SH-SY5Y (cell line): Measurements from ENCODE around the gene PER2.

ENCODE experiments used
- GATA2 ChIP-seq: IDR thresholded peaks from 2 replicates; pipeline ENCODE4 v1.6.1; 2011; ENCODE audit warnings: mild to moderate bottlenecking, low read depth, low read length
- GATA3 ChIP-seq: IDR thresholded peaks from 2 replicates; pipeline ENCODE4 v1.6.1; 2011; ENCODE audit warnings: low read depth, mild to moderate bottlenecking, low read length, moderate library complexity

Gene PER2

GRCh38 chr2:238255151-238255551, 33.3 kb downstream of the PER2 start:
- TF ChIP-seq GATA2 (no peak), GATA3 (no peak)

GRCh38 chr2:238254095-238254723, 34.2 kb downstream of the PER2 start:
- TF ChIP-seq GATA2 = no peak
- no peak for TF ChIP-seq GATA3

DNA sequence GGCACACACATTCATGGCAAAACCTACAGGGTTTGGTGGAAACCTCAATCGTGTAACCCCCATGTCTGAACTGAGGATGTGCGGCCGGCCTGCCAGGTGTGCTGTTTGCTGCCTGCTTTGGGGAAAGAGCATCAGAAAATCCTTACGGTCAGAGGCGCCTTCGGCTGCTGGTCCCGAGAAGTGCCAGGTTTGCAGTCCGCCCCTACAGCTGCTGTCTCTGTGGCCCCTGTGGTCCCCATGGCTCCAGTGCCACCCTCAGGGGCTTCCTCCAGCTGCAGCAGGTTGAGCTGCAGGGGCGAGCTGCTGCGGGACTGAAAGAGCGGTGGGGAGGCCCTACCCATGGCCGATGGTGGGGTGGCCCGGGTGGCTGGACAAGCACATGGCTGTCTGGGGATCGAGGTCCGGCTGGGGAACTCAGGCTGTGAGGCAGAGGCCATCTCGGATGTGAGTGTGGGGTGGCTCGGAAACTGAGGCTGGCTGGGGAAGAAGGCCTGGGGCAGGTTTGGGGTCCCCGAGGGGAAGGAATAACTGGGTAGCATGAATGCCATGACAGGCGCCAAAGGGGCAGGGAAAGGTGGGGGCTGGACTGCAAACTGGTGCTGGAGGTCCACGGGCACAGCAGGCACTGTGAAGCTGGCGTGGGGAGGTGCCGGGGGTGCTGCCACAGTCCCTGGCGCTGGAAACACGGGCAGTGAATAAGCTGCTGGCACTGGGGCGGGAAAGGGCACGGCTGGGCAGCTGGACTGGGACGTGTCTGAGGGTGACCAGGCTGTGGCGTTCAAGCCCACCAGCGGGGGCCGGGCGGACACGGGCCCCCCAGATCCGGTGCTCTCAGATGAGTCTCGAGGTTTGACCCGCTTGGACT, 35.4 kb downstream of the PER2 start:
- TF ChIP-seq GATA2 = no peak
- TF ChIP-seq GATA3 = no peak

DNA sequence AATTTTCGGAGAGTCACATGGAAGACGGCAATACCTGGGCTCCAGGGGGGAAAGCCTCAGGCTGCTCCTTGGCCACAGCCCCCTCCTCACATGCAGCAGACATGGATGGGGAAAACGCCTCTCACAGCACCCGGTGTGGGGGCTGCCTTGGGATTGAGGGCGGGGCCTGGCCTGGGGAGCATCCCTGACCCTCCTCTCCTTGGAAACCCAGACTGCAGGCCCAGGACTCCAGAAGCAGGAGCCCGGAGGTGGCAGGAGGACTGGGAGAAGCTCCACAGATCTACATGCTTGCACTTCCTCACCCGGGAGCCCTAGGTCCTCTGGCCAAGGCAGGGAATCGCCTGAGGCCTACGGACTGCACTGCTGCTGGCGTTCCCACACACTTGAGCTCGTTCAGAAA, 36.4 kb downstream of the PER2 start:
- TF ChIP-seq GATA2 (no peak), GATA3 (no peak)

DNA sequence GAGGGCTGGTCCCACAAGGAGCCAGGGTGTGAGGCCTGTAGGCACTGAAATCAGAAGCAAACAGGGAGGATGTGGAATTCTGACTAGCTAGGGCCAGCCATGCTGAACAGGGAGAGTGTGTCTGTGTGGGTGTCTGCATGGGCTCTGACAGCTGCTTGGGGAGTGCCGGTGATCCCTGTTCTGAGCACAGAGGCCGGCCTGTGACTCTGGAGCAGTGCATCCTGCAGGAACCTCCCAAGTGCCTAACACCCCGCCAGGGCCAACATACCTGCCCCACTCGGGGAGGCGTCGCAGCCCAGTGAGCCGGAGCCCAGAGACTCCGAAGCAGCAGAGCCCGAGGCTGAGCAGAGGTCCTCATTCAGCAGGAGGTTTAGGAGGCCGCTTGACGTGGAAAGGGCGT, 37.1 kb downstream of the PER2 start:
- TF ChIP-seq GATA3 (no peak), GATA2 (no peak)

- TF ChIP-seq GATA3 (no peak), GATA2 (no peak)
Measured at GRCh38 chr2:238250896-238251295, 37.5 kb downstream of the PER2 start.

DNA sequence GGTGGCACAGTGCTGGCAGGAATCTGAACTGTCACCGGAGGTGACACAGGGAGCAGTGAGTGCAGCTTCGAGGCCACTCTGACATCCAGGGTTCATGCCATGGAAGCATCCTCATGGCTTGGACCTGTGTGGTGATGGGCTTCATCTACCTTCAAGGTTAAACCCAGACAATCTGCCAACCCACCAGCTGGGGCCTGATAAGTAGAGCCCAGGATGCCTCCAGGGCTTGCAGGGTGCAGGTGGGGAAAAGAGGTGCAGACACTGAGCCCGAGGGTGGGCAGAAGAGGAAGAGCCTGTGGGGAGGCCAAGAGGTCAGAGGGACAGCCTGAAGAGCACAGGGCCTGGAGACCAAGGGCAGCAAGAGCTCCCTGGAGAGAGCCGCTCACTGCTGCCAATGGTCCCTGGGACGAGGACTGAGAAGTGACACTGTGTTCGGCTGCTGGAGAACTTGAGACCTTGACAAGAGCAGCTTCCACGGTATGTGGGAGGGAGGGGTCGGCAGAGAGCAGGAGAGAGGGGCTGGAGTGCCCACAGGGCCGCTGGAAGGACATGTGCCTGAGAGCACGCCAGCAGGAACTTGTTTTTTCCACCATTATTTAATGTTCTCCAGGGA, 40.5 kb downstream of the PER2 start:
- TF ChIP-seq GATA2 (no peak), GATA3 (no peak)

DNA sequence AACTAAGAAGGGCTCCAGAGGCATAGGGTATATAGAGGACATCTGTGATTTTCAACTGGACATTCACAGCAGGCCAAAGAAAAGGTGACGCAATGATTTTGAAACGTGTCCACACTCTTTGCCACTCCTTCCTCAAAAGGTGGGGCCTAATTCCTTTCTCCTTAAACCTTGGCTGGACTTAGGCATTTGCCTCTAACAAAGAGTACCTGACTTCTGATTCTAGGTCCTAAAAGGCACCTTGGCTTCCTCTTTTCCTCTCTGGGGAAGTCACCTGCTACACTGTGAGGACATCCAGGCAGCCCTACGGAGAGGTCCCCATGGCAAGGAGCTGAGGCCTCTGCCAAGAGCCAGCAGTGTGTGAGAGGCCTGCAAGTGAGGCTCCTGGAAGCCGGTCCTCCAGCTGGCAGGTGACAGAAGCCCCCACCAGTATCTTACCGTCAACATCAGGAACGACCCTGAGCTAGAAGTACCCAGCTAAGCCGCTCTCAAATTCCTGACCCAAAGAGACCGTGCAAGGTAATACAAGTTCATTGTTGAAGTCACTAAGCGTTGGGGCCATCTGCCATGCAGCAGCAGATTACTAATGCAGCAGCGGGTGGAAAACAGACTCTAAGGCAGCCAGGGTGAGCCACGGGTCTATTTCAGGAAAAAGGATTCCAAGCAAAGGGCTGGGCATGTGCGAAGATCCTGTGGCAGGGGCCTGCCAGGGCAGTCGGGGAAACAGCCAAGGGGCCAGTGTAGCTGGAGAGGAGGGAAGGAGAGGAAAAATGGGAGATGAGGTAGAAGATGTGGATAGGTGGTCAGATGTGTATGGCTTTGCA, 41.2 kb downstream of the PER2 start:
- TF ChIP-seq GATA3 (no peak), GATA2 (no peak)

GRCh38 chr2:238244151-238244550, 44.3 kb downstream of the PER2 start:
- no peak for TF ChIP-seq GATA3
- no peak for TF ChIP-seq GATA2

DNA sequence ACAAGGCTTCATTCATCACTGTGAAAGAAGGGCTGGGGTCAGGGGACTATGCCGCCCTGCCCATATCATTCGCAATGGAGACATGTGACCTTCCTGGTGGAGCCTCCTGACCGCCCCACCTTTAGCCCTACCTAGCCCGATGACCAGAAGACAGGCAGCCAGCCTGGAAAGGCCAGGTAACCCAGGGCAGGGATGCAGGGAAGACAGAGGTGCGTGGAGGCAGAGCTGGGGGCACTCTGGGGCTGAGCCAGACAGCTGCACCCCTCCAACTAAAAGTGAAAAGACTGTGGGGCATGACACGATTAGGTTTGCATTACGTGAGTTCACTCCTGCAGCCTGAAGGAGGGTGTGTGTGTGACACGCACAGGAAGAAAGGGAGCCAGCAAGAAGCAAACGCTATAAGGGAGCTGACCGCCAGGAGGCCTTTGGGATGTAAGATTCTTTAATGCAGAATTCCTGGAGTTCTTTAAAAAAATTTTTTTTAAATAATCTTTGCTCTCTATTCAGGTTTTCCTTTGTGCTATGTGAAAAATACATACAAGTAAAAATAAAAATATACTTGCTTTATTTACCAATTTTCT, 44.8 kb downstream of the PER2 start:
- TF ChIP-seq GATA2 = no peak

DNA sequence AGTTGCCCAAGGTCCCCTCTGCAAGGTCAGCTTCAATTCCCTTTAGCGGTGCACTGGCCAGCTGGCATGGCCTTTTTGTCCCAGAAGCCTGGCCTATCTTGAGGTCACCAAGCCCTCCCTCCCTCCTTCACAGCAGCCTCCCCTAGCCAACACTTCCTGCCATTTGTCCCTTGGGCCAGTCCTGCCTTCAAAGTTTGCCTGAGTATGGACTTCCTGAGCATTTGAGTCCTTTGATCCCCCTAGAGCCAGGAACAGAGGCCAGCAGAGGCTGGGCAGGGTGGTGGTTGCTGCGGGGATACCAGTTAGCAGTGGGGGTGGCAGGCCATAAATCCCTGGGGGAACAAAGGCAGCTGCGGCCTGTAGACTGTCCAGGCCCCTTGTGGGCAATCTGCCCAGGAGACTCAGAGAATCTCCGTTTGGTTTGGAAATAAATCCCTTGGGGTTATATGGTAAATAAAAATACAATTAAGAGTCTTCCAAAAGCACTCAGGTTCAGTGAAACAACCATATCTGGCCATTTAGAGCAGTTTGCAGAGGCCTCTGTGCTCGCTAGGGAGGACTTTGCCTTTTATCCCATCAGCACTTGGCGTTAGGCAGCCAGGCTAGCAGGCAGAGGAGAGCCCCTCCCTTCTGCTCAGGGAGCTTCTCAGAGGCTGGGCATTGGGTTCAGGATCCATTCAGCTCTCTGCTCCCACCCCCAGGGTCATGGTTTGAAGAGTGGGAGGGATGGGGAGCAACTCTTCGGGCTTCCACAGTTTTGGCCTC, 45.5 kb downstream of the PER2 start:
- no peak for TF ChIP-seq GATA2
- no peak for TF ChIP-seq GATA3

- TF ChIP-seq GATA2 (no peak), GATA3 (no peak)
Measured at GRCh38 chr2:238241970-238242369, 46.4 kb downstream of the PER2 start.
